Left ventricle myocardium superior (tissue), 1 donor: ENCODE results near the gene PRSS1. TPM values are rescaled to one million over a fixed set of nuclear protein-coding genes. Genes with fewer than 3 reads are reported as not detected.
"Not testable (repeated sequence)": the region's sequence is repeated elsewhere in the genome, so short reads cannot be mapped to it uniquely, and the experiment has no call there.

Source experiments
- ATAC-seq: fragments of 200-7000 bp; cut with Tn5 transposase; one replicate; pipeline ENCODE4 v1.9.1; 2020; ENCODE audit warnings: mild to moderate bottlenecking, moderate library complexity
- DNase-seq: peaks from one replicate; pipeline ENCODE4 v3.0.0-alpha.2; 2020
- intact Hi-C: fragments of 100-400 bp; cut with micrococcal nuclease; formaldehyde crosslinking; loops from one replicate; pipeline ENCODE4 v1.11.0; 2022
- total RNA-seq: library from RNA; stranded (reverse); fragmentation: NEBNext Ultra II Directional; extraction: Animal tissue kit (Norgen Biotek cat#: 25700); gene quantifications from one replicate; pipeline ENCODE4 v1.2.1, GENCODE V29; 2021
- donor health status: DM: no; HTN: yes; CAD: no; lungs with severe emphysema.

Gene PRSS1
- total RNA-seq, 1 donor from 2014 or later = not detected

- ATAC-seq = no peak
- no peak for DNase-seq
- intact Hi-C loops = no loop called here
Observed at GRCh38 chr7:142745091-142745635, 4.1 kb upstream of the PRSS1 start.

- ATAC-seq (no peak), DNase-seq (no peak)
- intact Hi-C loops = no loop called here
Observed at GRCh38 chr7:142745745-142746144, 3.5 kb upstream of the PRSS1 start.

GRCh38 chr7:142746264-142746663 is 3.0 kb upstream of the PRSS1 start:
- intact Hi-C loops = no loop called here
- no peak for DNase-seq
- no peak for ATAC-seq

GRCh38 chr7:142748410-142748809 is 862 bp upstream of the PRSS1 start:
- intact Hi-C loops, DNase-seq, ATAC-seq: not testable (repeated sequence)

GRCh38 chr7:142750321-142750938 is 1.2 kb downstream of the PRSS1 start:
- no peak for ATAC-seq

GRCh38 chr7:142751526-142752175 is 2.4 kb downstream of the PRSS1 start:
- intact Hi-C loops, ATAC-seq, DNase-seq: not testable (repeated sequence)

More at GRCh38 chr7:142750321-142750938, 1.2 kb downstream of the PRSS1 start:
- DNase-seq = no peak
- intact Hi-C loops = no loop called here

GRCh38 chr7:142752376-142753225 is 3.3 kb downstream of the PRSS1 start:
- ATAC-seq = no peak
- DNase-seq = no peak
- intact Hi-C loops = no loop called here

- no peak for DNase-seq
- intact Hi-C loops = no loop called here
- no peak for ATAC-seq
Observed at GRCh38 chr7:142753366-142753765, 4.1 kb downstream of the PRSS1 start.

- ATAC-seq, intact Hi-C loops, DNase-seq: not testable (repeated sequence)
Observed at GRCh38 chr7:142753925-142754491, 4.7 kb downstream of the PRSS1 start.

- ATAC-seq (no peak), DNase-seq (no peak)
- intact Hi-C loops = no loop called here
Observed at GRCh38 chr7:142754681-142755575, 5.7 kb downstream of the PRSS1 start.

- ATAC-seq, DNase-seq, intact Hi-C loops: not testable (repeated sequence)
Observed at GRCh38 chr7:142758312-142758711, 9.0 kb downstream of the PRSS1 start.

GRCh38 chr7:142759433-142759832 is 10.2 kb downstream of the PRSS1 start:
- DNase-seq (no peak), ATAC-seq (no peak)
- intact Hi-C loops = no loop called here

- DNase-seq (no peak), ATAC-seq (no peak)
- intact Hi-C loops = no loop called here
Observed at GRCh38 chr7:142760071-142760642, 10.9 kb downstream of the PRSS1 start.

- intact Hi-C loops = not testable (repeated sequence)
Observed at GRCh38 chr7:142761606-142762005, 12.3 kb downstream of the PRSS1 start.

GRCh38 chr7:142762104-142762503 is 12.8 kb downstream of the PRSS1 start:
- DNase-seq (no peak), ATAC-seq (no peak)
- intact Hi-C loops = no loop called here

More at GRCh38 chr7:142761606-142762005, 12.3 kb downstream of the PRSS1 start:
- ATAC-seq, DNase-seq: not testable (repeated sequence)

- ATAC-seq = no peak
- DNase-seq = no peak
- intact Hi-C loops = no loop called here
Observed at GRCh38 chr7:142767451-142767850, 18.2 kb downstream of the PRSS1 start.

GRCh38 chr7:142767861-142768260 is 18.6 kb downstream of the PRSS1 start:
- no peak for DNase-seq
- intact Hi-C loops = no loop called here

GRCh38 chr7:142768885-142769284 is 19.6 kb downstream of the PRSS1 start:
- intact Hi-C loops, ATAC-seq, DNase-seq: not testable (repeated sequence)

More at GRCh38 chr7:142767861-142768260, 18.6 kb downstream of the PRSS1 start:
- ATAC-seq = no peak
